ENCODE measurements around the gene HOXA13.

- no peak for TF ChIP-seq EP300 (IDR thresholded peaks at IDR 0.05)
- no peak for TF ChIP-seq CTCF (IDR thresholded peaks at IDR 0.05)
These were observed 21.5 kb downstream of the HOXA13 start for GRCh38 chr7:27178366-27178765.

All from stomach (tissue), 4 donors.